ENCODE data around the gene GH1.
"Not testable (repeated sequence)": the region's sequence is repeated elsewhere in the genome, so short reads cannot be mapped to it uniquely, and the experiment has no call there.

The GH1 gene

GRCh38 chr17:63918789-63919305 lies at the start of gene GH1:
TSS of gene GH1 (minus strand) at chr17:63918839. CDS start at chr17:63918776, 63 bp downstream.
- not testable (repeated sequence) for DNase-seq

GRCh38 chr17:63967953-63968352 lies 49.3 kb upstream of the GH1 start:
- DNase-seq: no peak

- no peak for DNase-seq
These were observed 48.1 kb upstream of the GH1 start for GRCh38 chr17:63966646-63967264.

- no peak for DNase-seq
These were observed 44.5 kb upstream of the GH1 start for GRCh38 chr17:63963123-63963522.

GRCh38 chr17:63962298-63962744 lies 43.7 kb upstream of the GH1 start:
- DNase-seq: no peak

- DNase-seq: no peak
These were observed 42.9 kb upstream of the GH1 start for GRCh38 chr17:63961355-63962212.

- DNase-seq: no peak
These were observed 41.8 kb upstream of the GH1 start for GRCh38 chr17:63960430-63960829.

- no peak for DNase-seq
These were observed 41.4 kb upstream of the GH1 start for GRCh38 chr17:63960006-63960405.

- no peak for DNase-seq
These were observed 37.8 kb upstream of the GH1 start for GRCh38 chr17:63956296-63956920.

- no peak for DNase-seq
These were observed 37.2 kb upstream of the GH1 start for GRCh38 chr17:63955791-63956190.

GRCh38 chr17:63955232-63955631 lies 36.6 kb upstream of the GH1 start:
- DNase-seq: no peak

- DNase-seq: no peak
These were observed 35.9 kb upstream of the GH1 start for GRCh38 chr17:63954402-63955063.

GRCh38 chr17:63950940-63951907 lies 32.6 kb upstream of the GH1 start:
- peak; percentile 48 for DNase-seq

GRCh38 chr17:63949576-63950250 lies 31.1 kb upstream of the GH1 start:
- DNase-seq: no peak

- DNase-seq: no peak
These were observed 29.9 kb upstream of the GH1 start for GRCh38 chr17:63948521-63948920.

GRCh38 chr17:63947711-63948330 lies 29.2 kb upstream of the GH1 start:
- DNase-seq: no peak

GRCh38 chr17:63946440-63947363 lies 28.1 kb upstream of the GH1 start:
- DNase-seq: no peak

- no peak for DNase-seq
These were observed 27.3 kb upstream of the GH1 start for GRCh38 chr17:63945784-63946439.

Measured in NCI-H526 treated with DMSO at 0.1 percent for 48 hours (cell line).